Esophagus squamous epithelium (tissue), 4 donors: Measurements from ENCODE around the gene ERN1.

Experiments
- CTCF ChIP-seq, 6 experiments: fragments of 450-650 bp in 4 of 6; fragments of 200-600 bp in 2 of 6; sonication (generic) in 2 of 6; IDR thresholded peaks; one replicate each; pipeline ENCODE4 v1.5.1; 2016 to 2019; ENCODE audit warnings: antibody characterized with exemption in 6 of 6, mild to moderate bottlenecking in 4 of 6, moderate library complexity in 4 of 6
- POLR2A ChIP-seq, 4 donors: fragments of 450-650 bp; IDR thresholded peaks; one replicate each; pipeline ENCODE4 v1.6.1; 2017; ENCODE audit warnings: antibody characterized with exemption in 4 of 4, mild to moderate bottlenecking in 4 of 4, moderate library complexity in 3 of 4

- TF ChIP-seq CTCF (IDR thresholded peaks at IDR 0.05) (no peak), POLR2A (IDR thresholded peaks at IDR 0.05) (no peak)
Measured at GRCh38 chr17:64087252-64088005, 42.5 kb downstream of the ERN1 start.
